ENCODE data around the gene ZNF804B.

The ZNF804B gene

DNA sequence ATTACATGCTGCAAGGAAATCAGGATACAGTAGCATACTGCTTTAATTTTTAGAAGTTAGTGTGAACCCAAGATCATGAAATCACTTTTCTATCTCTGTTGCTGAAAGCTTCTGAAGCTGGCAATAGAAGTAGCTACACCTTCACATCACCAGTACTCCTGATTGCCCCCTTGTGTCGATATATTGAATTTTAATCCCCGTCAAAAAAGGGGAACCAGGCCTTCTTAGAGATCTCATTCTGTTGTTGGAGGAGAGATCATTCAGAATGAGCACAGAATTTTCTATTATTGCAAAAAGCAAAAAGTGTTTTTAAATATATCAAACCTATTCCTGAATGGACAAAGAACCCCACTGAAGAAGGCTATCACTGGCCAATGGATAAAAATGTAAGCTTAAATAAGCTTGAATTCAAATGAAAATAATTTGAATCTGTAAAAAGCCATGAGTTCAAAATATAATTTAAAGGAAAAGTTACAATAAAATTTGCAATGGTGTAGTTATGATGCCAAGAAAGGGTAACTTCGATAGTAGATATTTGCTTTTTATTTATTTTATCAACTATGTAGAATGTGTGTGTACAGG, 75.7 kb downstream of the ZNF804B start:
- peak; percentile 3 for DNase-seq (ENCODE audit: low spot score)

DNA sequence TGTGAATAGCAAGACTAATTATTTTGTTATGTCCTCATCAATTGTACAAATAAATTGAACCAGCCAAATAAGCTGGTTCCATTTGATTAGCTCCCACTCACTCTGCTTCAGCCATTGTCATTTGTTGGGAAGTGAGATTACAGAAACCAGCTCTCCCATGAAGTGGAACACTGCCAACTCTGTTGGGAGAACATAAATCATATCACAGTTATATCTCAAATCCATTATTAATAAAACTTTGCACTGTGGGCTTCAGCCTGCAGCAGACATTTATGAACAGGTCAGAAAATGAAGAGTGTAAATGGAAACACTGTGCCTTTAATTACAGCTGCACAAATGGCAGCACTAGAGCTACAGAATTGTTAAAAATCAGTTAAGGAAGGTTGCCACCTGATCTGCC, 82.7 kb downstream of the ZNF804B start:
- no peak for DNase-seq (ENCODE audit: low spot score)

DNA sequence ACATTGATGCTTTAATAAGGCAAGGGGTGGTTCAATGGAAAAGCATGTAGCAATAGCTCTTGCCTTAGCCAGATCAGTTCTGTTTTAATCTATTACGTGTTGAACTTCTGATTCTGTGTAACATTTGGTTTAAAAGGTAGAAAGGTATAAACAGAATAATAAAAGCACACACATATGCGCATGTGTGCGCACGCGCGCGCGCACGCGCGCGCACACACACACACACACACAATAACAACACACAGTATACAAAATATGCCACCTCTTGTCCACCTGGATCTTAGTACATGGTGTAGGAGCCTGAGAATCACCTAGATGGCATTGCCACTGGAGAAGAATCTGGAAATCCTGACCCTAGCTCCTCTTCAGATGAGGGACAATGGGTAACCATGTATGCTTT, 85.6 kb downstream of the ZNF804B start:
- no peak for DNase-seq (ENCODE audit: low spot score)

DNA sequence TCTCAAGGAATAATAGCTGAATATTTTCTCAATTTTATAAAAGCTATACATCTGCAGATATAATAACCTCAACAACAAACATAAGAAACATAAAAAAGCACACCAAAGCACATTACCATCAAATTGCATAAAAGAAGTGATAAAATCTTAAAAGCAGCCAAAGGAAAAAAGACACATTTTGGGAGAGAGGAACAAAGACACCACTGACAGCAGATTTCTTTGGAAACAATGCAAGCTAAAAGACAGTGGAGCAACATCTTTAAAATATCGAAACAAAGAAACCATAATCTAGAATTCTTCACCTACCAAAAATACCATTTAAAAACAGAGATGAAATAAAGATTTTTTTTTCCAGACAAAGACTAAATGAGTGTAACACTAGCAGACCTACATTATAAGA, 91.7 kb downstream of the ZNF804B start:
- no peak for DNase-seq (ENCODE audit: low spot score)

DNA sequence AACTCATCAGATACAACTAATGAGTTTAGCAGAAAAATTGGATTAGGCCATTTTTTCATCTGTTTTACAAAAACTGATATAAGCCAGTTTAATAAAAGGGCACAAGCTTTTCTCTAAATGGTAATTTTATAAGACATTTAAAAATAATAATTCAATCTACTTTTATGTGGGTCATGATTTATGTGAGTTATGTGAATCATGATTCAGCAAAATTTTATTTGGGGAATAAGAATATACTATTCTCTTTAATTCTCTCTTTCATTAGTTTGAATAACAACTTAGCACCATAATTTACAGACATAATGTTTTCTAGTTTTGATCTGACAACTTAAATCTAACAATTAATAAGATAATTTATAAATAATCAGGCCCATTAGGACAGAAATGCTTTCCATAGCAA, 99.8 kb downstream of the ZNF804B start:
- DNase-seq (ENCODE audit: low spot score), result no peak

DNA sequence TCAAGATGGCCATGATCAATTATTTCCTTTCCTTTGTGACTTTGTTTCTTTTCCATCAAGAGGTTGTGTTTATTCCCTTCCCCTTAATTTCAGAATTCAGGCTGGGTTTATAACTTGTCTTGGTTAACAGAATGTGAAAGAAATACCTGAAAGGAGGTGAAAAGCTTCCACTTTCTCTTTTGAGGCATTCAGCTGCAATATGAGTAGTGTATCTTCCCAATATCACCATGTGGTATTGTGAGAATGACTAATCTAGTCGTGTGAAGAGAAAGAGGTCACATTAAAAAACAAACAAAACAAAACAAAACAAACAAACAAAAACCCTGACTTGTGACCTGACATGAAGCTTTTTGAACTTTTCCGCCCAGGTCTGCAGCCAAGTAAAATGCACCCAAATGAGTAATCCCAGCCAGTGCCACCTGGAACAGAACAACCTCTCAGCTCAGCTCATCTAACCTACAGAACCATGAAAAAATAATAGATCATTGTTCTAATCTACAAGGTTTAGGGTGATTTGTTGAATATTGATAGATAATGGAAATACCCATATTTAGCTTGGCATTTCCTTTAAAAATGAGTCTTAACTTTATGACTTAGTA, 106.9 kb downstream of the ZNF804B start:
- no peak for DNase-seq (ENCODE audit: low spot score)

DNA sequence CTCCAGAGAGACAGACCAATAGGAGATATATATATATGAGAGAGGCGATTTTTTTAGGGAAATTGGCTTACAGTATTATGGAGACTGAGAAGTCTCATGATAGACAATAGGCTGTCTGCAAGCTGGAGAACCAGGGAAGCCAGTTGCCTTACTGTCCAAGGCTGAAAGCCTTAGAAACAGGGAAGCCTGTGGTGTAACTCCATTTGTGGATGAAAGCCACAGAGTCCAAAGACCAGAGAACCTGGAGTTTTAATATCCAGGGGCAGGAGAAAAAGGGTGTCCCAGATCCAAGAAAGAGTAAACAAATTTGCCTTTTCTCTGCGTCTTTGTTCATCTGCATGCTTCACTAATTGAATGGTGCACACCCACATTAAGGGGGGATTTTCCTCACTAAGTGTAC, 107.7 kb downstream of the ZNF804B start:
- DNase-seq (ENCODE audit: low spot score), result no peak

DNA sequence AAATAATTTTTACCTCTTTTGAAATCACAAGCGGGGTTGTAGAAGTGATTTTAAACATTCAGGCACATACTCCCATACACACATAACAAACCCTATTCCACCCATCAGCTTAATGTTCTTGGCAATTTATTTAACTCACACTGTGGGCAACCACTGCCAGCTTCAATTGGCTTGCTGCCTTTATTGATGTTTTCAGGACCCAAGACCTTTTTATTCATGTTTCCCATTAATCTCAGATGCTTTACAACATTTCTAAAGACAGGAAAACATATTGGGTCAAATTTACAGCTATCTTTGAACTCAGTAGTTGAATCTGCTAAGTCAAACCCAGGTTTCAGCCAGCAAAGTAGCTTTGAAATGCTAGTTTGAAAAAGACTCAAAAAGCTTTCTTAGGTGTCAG, 109.0 kb downstream of the ZNF804B start:
- no peak for DNase-seq (ENCODE audit: low spot score)

DNA sequence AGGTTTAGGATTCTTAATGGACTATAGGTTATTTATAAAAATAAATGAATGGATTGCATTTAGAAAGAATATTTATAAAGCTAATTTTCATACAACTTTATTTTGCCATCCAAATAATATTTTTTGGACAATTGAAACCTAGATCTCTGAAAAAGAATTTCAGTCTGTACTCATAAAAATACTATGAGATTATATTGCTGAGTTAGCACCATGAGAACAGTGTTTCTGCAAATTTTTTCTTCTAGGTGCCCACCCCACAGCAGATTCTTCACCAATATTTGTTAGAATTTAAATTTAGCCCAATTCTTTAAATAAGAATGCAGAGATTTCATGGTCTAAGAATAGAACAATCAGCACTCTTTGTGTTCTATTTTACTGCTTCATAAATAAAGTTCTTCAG, 121.6 kb downstream of the ZNF804B start:
- DNase-seq (ENCODE audit: low spot score), result no peak

DNA sequence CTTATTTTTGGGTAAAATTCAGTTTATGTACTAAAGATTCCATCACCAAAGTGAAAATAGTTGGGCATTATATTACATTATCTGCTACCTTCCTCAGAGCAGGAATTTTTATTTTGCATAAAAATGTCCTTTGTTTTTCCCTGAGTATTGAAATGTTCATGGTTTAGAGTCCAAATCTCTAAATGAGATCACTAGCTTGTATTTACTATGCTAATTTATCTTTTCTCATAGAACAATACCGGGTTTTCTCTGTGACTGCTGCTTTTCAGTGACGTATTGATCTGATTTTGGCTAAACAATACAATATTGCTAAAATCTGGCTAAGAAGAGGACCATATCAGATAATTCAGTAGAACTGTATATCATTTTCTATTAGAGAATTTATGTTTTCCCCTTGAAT, 125.6 kb downstream of the ZNF804B start:
- no peak for DNase-seq (ENCODE audit: low spot score)

DNA sequence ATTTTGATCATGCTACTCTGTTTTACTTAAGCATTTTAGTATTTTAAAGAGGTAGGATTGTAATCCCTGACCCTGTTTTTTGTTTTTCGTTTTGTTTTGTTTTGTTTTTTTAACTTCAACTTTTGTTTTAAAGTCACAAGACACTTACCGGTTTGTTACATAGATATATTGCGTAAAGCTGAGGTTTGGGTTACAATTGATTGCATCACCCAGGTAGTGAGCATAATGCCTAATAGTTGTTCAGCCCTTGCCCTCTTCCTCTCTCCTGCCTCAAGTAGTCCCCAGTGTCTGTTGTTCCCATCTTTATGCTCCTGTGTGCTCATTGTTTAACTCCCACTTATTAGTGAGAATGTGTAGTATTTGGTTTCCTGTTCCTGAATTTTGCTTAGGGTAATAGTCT, 129.2 kb downstream of the ZNF804B start:
- no peak for DNase-seq (ENCODE audit: low spot score)

DNA sequence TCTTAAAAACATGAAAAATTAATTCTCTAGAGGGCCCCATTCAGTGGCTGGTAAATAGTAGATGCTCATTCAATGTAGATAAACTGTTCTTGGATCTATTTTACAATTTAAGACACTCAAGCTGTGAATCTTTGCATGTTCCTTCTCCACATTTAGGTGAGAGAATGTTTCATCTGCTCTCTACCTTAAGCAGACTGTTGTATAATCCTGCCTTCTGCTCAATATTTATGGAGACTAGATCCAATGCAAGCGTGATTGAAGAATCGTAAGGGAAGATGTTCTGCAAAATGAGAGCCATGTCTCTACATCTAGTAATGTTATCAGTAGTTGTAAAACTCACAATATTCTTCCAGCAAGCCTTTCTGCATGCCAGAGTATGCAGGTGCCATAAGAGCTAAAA, 151.0 kb downstream of the ZNF804B start:
- DNase-seq (ENCODE audit: low spot score), result no peak

DNA sequence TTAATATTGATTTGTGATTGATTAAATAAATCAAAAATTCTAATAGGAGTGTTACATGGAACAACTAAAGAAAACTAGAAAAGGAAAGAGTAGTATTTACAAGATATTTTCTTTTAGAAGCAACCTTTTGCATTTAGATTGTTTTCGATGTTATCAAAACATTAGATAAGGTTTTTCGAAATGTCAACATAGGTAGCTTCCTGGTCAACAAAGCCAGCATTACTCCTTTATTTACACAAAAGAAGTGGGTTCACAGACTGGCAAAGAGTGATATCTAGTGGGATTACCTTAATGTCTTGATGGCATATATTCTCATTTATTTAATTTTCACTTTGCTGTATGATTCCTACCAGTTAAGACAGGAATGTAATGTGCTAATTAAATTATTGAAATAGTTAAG, 153.4 kb downstream of the ZNF804B start:
- DNase-seq (ENCODE audit: low spot score), result no peak

DNA sequence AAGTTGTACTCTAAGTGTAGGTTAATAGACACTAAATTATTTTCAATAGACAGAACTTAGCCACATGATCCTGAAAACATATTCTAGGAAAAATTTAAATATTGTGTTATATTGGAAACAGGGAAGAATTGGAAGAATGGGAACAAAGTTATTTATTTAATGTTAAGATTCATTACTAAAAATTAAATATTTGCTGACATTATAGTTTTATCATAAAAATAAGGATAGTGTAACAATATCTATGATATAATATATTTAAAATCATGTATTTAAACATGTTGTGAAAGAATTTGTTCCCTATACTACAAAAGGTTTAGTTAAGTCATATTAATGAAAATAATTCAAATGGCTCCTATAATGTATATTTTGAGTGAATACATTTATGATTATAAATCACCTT, 156.1 kb downstream of the ZNF804B start:
- no peak for DNase-seq (ENCODE audit: low spot score)

DNA sequence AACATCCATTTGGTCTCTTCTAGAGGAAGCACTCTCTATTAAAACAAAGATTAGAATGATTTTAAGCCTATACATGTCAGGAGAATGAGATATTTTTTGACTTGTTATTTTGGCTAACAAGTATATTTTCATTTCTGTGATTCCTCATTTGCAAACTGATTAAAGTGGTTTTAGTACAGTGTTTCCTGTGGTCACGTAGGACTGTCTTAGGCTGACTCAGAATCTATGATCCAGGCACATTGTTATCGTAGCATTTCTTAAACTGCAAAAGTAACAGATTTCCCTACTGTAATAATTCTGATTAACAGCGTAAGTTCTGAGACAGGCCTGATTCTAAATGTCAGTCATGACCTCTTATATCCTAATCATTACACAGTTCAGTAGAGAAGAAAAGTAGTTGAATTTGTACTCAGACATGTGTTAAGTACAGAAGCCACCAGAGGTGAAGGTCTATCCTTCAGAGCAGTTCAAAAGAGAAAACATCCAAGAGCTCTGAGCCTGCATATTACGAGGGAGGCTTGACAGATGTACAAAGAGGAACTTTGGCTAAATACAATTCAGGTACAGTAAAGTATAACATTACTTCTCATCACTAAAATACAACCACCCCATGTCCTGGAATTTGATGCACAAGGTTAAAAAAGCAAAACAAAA, 160.1 kb downstream of the ZNF804B start:
- DNase-seq (ENCODE audit: low spot score), result no peak

DNA sequence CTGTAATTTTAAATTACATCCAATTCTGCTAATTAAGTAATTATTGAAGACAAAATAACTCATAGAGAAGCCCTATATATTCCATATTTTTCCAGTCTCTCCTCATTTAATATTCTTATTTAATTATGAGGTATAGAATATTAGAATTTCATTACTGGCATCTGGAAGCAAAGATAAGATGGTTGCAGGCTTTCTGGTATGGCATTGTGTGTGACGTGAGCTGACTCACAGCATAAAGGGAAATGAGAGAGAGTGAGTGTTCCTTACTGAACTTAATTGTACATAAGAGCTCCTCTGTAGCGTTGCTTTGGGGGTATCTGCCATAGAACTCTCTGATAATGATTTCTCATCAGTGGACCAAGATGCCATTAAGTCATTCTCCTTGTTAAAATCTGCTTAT, 163.4 kb downstream of the ZNF804B start:
- no peak for DNase-seq (ENCODE audit: low spot score)

DNA sequence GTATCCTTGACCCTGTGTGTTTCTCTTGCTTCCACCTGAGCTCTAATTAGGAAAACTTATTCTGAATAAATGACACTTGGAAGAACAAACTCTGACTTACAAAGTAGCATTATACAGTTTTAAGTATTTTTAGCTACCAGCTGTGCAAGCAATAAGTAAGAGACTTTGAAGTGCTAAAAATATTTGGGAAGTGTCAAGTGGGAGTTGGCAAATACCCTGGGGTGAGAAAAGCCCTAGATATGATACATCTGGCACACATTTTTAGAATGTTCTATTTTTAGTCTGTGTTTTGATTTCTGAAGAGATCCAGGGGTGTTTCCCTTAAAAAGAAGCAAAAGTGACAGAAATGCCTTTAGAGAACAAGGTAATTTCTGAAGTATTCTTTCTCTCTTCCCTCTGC, 168.8 kb downstream of the ZNF804B start:
- DNase-seq (ENCODE audit: low spot score), result no peak

DNA sequence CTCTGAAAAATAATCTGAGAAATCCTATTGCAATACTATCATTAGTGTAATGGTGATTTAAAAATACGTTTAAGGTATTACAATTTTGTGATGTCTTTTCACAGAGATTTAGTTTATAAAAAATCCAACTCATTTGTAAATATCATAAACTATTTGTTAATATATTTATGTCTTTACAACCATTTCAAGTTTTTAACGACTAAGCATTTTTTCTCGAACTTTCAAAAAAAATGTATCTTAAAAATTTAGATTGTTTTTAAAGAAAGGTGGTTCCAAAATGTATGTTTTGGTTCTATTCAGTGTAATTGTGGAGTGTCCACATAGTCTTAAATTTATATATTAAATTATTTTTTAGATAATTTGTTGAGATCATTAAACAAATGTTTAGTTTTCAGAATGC, 170.2 kb downstream of the ZNF804B start:
- no peak for DNase-seq (ENCODE audit: low spot score)

DNA sequence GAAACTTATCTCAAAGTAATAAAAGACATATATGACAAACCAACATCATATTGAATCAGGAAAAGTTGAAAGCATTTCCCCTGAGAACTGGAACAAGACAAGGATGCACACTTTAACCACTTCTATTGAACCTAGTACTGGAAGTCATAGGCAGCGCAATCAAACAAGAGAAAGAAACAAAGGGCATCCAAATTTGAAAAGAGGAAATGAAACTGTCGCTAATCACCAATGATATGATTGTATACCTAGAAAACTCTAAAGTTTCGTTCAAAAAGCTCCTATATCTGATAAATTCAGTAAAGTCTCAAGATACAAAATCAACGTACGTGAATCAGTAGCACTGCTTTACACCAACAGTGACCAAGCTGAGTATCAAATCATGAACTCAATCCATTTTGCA, 173.8 kb downstream of the ZNF804B start:
- no peak for DNase-seq (ENCODE audit: low spot score)

DNA sequence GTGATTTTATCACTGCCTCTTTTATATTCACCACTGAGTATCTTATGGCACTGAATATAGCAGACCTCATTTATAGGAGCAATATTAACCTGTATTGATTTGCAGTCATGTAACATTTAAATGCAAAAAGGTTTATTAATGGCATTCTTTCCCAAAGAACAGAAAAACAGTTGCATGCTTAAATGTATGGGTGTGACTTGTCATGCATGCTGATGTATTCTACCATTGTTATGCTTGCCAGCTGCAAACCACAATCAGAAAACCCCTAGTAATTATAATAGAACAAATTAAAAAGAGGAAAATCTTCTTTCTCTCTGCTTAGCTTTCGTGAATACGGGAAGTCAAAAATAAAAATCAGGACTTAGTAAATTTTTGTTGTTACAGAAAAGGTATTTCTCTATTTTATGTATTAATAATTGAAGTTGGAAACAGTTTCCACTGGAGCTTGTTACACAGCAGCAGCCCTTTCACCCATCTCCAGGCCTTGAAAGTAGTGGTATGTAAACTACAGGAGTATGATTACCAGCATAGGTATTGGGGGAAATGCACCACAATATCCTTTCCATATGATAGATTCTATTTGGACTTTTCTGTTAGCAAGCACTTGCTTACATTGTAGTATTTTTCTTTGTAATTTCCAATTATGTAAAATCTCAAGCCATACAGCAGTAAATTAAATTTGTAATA, 183.5 kb downstream of the ZNF804B start:
- DNase-seq (ENCODE audit: low spot score), result no peak

DNA sequence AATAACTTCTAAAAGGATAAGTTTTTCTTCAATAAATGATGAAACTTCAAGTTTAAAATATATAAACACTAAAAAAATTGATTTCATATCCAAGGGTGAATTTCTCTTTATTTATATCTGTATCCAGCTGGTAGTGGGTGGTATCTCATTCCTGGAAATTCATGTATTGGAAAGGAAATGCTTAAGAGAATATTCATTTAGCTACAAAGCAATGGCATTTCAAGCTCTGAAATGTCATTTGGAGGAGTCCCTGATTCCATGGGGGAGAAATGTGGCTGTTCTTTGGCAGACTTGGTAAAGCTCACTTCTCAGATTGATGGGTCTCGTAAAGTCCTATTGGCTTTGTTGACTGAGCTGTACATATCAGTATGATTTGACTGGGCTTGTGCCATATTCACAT, 192.3 kb downstream of the ZNF804B start:
- no peak for DNase-seq (ENCODE audit: low spot score)

DNA sequence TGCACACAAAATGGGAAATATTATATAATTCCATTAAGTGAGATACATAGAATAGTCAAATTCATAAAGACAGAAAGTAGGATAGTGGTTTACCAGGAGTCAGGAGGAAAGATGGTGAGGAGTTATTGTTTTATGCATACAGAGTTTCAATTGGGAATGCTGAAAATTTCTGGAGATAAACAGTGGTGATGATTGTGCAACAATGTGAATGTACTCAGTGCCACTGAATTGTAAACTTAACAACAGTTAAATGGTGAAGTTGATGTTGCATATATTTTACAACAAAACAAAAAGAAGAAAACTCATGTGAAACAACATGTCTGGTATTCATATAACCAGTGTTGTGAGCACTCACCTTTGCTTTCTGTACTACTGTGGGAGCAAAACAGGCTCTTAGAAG, 204.9 kb downstream of the ZNF804B start:
- DNase-seq (ENCODE audit: low spot score), result no peak

DNA sequence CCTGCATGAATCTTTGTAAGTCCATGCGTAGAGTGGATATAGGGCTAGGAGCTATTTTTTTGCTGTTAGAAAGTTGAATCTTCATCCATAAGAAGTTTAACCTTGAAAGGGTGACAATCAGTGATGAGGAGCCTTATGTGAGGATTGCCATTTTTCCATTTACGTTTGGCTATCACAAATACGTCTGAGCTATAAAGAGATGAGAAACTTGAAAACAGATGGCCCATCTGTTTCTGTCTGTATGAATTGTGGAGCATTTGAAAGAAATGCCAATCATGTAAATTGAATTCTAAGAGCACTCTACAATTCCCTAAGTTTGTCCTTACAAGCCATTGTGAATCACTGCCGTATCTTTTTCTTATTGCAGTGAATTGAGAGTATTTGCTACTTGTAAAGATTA, 205.9 kb downstream of the ZNF804B start:
- DNase-seq (ENCODE audit: low spot score), result no peak
